AG04449 (cell line): Measurements from ENCODE around the gene CAMP.
A peak's percentile ranks its signal among the peaks of the same experiment; 100 is the strongest.

Source experiments
- CTCF ChIA-PET: fragments of 350-600 bp; formaldehyde crosslinking; extraction: SDS; loops from one replicate; lab custom pipeline; 2021; ENCODE audit warnings: antibody characterized with exemption; lab: Yijun Ruan, JAX
- POLR2A ChIA-PET: fragments of 400-600, 350-600 bp; formaldehyde crosslinking; extraction: SDS; loops from one replicate; lab custom pipeline; 2020; ENCODE audit warnings: antibody characterized with exemption, inconsistent platforms; lab: Yijun Ruan, JAX
- DNase-seq: peaks from one replicate; pipeline ENCODE4 v3.0.0-alpha.2; 2010; ENCODE audit warnings: low read depth, low spot score
- H3K4me3 ChIP-seq: 2 replicates; pipeline ENCODE4 v1.5.1; 2011; ENCODE audit warnings: low read depth, mild to moderate bottlenecking, control low read depth, low read length
- TF ChIP-seq, protein P1 (sequence below): IDR thresholded peaks from one replicate; pipeline ENCODE4 v1.5.1; 2011; ENCODE audit warnings: mild to moderate bottlenecking, moderate library complexity, low read length, control low read depth, inconsistent platforms; ENCODE audit not compliant: insufficient read depth; ENCODE audit errors: missing control alignments

Gene CAMP

GRCh38 chr3:48240000-48240963, 17.0 kb downstream of the CAMP start:
- TF ChIP-seq, protein P1, sequence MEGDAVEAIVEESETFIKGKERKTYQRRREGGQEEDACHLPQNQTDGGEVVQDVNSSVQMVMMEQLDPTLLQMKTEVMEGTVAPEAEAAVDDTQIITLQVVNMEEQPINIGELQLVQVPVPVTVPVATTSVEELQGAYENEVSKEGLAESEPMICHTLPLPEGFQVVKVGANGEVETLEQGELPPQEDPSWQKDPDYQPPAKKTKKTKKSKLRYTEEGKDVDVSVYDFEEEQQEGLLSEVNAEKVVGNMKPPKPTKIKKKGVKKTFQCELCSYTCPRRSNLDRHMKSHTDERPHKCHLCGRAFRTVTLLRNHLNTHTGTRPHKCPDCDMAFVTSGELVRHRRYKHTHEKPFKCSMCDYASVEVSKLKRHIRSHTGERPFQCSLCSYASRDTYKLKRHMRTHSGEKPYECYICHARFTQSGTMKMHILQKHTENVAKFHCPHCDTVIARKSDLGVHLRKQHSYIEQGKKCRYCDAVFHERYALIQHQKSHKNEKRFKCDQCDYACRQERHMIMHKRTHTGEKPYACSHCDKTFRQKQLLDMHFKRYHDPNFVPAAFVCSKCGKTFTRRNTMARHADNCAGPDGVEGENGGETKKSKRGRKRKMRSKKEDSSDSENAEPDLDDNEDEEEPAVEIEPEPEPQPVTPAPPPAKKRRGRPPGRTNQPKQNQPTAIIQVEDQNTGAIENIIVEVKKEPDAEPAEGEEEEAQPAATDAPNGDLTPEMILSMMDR = no peak
- no peak for DNase-seq
- ChIA-PET CTCF (interaction anchor here (0.8 to 3.5 kb wide), 7 partner anchors 8 to 424 kb away, joined by 3 to 31 read pairs (median 5); no protein-coding TSS in a partner anchor), POLR2A (interaction anchor here (0.6 kb wide), 1 partner anchor 127 kb away, joined by 3 read pairs; no protein-coding TSS in a partner anchor)
- H3K4me3 ChIP-seq = peak overlapping the region; percentile 89

- peak overlapping the region; percentile 89; the same call in 1 of the 2 replicates for H3K4me3 ChIP-seq
- ChIA-PET POLR2A (no interaction called here), CTCF (interaction anchor here (1.8 to 3.5 kb wide), 2 partner anchors 12 to 193 kb away, joined by 5 to 31 read pairs; no protein-coding TSS in a partner anchor)
- DNase-seq = no peak
- TF ChIP-seq, protein P1 = no peak
Observed at GRCh38 chr3:48241796-48242455, 18.6 kb downstream of the CAMP start.

GRCh38 chr3:48243886-48244285, 20.6 kb downstream of the CAMP start:
- TF ChIP-seq, protein P1 = no peak
- ChIA-PET POLR2A (no interaction called here), CTCF (interaction anchor here (7.1 kb wide), 1 partner anchor 192 kb away, joined by 47 read pairs; no protein-coding TSS in a partner anchor)
- no peak for DNase-seq
- no peak overlapping the region for H3K4me3 ChIP-seq

DNA sequence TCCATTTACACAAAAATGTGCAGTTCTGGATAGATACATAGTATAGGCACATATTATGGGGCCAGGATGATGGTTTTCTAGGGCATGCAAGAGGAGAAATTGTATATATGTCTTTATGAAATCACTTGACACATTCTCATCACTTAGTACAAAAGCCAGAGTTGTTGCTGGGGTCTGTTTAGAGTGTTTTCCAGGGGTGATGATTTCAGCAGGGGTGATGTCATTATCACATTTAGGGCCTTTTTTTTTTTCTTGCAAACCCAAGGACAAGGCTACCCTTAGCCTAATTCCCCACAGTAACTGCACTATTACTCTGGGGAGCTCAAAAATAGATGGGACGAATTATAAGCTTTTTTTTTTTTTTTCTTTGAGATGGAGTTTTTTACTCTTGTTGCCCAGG, 21.2 kb downstream of the CAMP start:
- no peak overlapping the region for H3K4me3 ChIP-seq

GRCh38 chr3:48245136-48245535, 21.8 kb downstream of the CAMP start:
- POLR2A ChIA-PET = no interaction called here
- no peak overlapping the region for H3K4me3 ChIP-seq
- no peak for DNase-seq
- TF ChIP-seq, protein P1 = no peak
- CTCF ChIA-PET = interaction anchor here (1.0 to 7.1 kb wide), 3 partner anchors 9 to 191 kb away, joined by 3 to 47 read pairs (median 4); no protein-coding TSS in a partner anchor

More for the DNA sequence above, 21.2 kb downstream of the CAMP start:
- POLR2A ChIA-PET = no interaction called here
- no peak for DNase-seq
- TF ChIP-seq, protein P1 = no peak
- CTCF ChIA-PET = interaction anchor here (1.1 to 7.1 kb wide), 2 partner anchors 10 to 191 kb away, joined by 4 to 47 read pairs; no protein-coding TSS in a partner anchor
